ENCODE measurements around the gene TTC17.

DNA sequence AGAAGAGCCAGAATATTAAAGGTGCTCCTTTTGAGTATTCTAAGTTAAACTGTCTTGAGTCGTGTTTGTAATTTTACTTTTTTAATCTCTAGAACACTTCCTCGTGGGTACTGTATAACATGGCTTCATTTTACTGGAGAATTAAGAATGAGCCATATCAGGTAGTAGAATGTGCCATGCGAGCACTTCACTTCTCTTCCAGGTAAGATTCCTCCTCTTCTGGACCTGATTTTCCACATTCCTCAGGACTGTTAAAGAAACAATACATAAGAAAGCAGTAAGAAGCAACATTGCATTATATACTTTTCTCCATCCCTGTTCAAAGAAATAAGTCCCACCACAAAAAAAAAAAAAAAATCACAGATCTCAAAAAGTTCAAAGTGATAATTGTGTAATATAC lies 37.9 kb downstream of the TTC17 start:
- TF ChIP-seq, protein P1, sequence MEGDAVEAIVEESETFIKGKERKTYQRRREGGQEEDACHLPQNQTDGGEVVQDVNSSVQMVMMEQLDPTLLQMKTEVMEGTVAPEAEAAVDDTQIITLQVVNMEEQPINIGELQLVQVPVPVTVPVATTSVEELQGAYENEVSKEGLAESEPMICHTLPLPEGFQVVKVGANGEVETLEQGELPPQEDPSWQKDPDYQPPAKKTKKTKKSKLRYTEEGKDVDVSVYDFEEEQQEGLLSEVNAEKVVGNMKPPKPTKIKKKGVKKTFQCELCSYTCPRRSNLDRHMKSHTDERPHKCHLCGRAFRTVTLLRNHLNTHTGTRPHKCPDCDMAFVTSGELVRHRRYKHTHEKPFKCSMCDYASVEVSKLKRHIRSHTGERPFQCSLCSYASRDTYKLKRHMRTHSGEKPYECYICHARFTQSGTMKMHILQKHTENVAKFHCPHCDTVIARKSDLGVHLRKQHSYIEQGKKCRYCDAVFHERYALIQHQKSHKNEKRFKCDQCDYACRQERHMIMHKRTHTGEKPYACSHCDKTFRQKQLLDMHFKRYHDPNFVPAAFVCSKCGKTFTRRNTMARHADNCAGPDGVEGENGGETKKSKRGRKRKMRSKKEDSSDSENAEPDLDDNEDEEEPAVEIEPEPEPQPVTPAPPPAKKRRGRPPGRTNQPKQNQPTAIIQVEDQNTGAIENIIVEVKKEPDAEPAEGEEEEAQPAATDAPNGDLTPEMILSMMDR (IDR thresholded peaks at IDR 0.05): no peak
- TF ChIP-seq POLR2AphosphoS5 (IDR thresholded peaks at IDR 0.05): no peak
